ENCODE results near the gene NXNL1.

NXNL1 gene

DNA sequence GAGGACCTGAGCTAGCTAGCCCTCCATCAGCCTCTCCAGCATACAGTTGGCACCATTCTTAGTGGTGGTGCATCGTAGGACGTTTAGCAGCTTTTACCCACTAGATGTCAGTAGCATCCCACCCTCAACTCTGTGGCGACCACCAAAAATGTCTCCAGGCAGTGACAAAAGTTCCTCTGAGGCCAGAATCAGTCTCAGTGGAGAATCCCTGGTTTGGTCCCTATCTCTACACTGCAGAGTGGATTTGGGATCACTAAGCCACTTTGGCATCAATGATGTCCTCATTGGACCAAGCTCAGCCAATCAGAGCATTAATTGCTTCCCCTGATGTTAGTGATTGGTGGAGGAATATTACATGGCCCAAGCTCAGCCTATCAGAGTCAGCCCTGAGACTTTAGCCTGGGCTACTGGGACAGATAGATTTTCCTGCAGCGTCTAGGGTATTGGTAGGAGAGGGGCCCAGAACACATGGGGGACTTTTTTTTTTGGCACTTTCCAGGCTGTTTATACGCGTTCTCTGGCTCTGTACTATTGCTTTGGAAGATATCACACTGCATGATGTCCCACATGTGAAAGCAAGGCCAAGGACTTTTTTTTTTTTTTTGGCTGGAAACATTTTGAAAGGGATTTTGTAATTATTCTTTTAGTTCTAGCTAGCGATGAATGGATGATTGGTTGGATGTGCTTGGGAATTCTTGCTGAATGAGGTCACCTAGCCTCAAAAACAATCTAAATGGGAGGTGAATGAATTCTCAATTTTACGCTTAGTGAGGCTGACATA, 19.3 kb downstream of the NXNL1 start:
- TF ChIP-seq, protein P1, sequence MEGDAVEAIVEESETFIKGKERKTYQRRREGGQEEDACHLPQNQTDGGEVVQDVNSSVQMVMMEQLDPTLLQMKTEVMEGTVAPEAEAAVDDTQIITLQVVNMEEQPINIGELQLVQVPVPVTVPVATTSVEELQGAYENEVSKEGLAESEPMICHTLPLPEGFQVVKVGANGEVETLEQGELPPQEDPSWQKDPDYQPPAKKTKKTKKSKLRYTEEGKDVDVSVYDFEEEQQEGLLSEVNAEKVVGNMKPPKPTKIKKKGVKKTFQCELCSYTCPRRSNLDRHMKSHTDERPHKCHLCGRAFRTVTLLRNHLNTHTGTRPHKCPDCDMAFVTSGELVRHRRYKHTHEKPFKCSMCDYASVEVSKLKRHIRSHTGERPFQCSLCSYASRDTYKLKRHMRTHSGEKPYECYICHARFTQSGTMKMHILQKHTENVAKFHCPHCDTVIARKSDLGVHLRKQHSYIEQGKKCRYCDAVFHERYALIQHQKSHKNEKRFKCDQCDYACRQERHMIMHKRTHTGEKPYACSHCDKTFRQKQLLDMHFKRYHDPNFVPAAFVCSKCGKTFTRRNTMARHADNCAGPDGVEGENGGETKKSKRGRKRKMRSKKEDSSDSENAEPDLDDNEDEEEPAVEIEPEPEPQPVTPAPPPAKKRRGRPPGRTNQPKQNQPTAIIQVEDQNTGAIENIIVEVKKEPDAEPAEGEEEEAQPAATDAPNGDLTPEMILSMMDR (IDR thresholded peaks at IDR 0.05; ENCODE audit: control insufficient read depth, extremely low read depth, insufficient read depth) = no peak
- DNase-seq (ENCODE audit: low read depth) = no peak
- H3K4me3 ChIP-seq (ENCODE audit: low read depth, low read length) = no peak overlapping the region

DNA sequence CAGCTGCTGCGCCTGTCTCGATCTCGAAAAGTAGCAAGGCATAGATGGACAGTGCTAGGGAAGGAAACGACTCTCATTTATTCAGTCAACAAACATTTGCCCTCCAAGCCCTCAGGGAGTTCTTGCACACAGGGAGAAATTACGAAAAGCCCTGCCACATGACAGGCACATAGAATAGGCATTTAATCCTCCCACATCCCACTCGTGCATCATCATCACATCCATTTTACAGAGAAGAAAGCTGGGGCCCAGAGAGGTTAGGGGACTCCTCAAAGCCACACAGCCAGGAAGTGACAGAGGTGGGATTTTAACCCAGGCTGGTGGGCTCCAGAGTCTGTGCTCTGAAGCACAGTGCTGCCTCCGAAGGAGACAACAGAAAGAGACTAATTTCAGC, 23.9 kb downstream of the NXNL1 start:
- H3K4me3 ChIP-seq (ENCODE audit: low read depth, low read length) = no peak overlapping the region
- TF ChIP-seq, protein P1 (IDR thresholded peaks at IDR 0.05; ENCODE audit: control insufficient read depth, extremely low read depth, insufficient read depth) = no peak
- no peak for DNase-seq (ENCODE audit: low read depth)

DNA sequence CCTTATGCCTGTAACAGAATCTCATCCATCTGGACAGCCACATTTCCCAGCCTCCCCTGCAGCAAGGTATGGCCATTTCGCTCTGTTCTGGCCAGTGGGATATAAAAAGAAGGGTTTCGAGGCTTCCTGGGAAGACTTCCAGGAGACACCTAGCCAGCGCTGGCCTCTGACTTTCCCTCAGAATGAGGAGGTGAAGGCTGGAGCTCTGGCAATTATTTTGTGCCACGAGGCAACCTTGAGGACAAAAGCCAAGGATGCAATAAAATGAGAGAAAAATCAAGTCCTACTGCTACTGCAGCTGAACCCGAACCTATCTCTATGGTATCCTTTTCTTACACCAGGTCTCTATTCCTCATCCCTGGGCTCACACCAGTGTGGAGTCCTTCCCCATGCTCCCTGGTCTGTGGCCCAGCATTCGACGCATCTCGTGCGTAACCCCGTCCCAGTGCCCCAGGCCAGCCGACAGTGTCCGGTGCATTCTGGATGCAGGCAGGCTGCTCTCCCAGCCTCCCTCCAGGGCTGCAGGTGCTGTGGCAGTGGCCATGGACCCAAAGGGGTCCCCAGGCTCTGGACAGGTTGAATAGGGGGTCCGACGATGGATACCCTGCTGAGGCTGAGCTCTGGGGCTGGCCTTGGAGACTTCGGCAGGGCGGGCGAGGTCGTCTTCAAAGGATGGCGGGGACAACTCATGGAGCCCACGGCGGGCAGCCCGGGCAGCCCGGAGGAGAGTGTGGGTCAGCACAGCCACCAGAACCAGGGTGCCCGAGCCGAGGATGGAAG, 24.4 kb downstream of the NXNL1 start:
- TF ChIP-seq, protein P1 (IDR thresholded peaks at IDR 0.05; ENCODE audit: control insufficient read depth, extremely low read depth, insufficient read depth) = no peak
- no peak overlapping the region for H3K4me3 ChIP-seq (ENCODE audit: low read depth, low read length)
- DNase-seq (ENCODE audit: low read depth) = no peak

DNA sequence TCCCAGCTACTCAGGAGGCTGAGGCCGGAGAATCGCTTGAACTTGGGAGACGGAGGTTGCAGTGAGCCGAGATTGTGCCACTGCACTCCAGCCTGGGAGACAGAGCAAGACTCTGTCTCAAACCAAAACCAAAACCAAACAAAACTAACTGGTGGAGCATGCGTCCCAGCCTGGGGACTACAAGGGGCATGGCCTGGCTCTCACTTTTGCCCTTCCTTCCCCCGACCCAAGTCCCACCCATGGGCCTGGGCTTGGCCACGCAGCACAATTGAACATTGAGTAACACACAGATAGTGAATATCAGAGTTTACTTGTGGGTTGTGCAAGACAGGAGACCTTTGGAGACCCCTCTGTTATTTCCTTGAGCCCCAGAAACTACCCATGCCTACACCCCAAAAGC, 25.5 kb downstream of the NXNL1 start:
- TF ChIP-seq, protein P1 (IDR thresholded peaks at IDR 0.05; ENCODE audit: control insufficient read depth, extremely low read depth, insufficient read depth) = no peak
- DNase-seq (ENCODE audit: low read depth) = no peak
- no peak overlapping the region for H3K4me3 ChIP-seq (ENCODE audit: low read depth, low read length)

DNA sequence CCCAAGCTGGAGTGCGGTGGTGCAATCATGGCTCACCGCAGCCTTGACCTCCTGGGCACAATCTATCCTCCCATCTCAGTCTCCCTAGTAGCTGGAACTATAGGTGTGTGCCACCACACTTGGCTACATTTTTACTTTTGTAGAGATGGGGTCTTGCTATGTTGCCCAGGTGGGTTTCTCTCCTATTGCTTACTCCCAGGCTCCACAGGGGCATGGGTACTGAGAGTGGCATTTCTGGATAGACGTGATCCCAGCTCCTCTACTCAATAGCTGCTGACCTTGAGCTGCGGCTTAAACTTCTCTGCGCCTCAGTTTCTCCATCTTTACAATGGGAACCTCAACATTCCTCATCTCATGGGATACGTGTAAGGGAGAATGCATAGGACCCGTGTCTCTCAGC, 29.3 kb downstream of the NXNL1 start:
- DNase-seq (ENCODE audit: low read depth) = no peak
- H3K4me3 ChIP-seq (ENCODE audit: low read depth, low read length) = no peak overlapping the region
- TF ChIP-seq, protein P1 (IDR thresholded peaks at IDR 0.05; ENCODE audit: control insufficient read depth, extremely low read depth, insufficient read depth) = no peak

DNA sequence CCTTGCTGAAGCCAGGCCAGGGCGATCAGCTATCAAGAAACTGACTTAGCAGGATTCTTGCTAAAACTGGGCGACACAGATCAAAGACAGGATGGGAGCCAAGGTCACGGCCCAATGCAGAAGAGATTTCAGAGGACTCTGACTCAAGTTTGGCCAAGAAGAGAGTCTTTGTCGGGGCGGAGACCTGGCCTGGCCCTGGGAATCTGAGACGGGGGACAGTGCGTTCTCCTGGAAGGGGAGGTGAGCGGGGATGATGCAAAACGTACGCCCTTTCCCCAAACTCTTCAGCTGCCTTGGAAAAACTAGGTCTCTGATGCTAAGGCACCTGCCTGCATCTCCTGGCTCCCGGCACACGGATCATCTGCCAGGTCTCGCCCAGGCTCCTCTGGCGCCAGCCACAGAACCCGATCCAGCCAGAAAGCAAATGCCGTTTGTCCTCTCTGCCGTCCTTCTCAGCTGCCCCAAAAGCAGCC, 31.0 kb downstream of the NXNL1 start:
- TF ChIP-seq, protein P1 (IDR thresholded peaks at IDR 0.05; ENCODE audit: control insufficient read depth, extremely low read depth, insufficient read depth) = no peak
- DNase-seq (ENCODE audit: low read depth) = no peak
- H3K4me3 ChIP-seq (ENCODE audit: low read depth, low read length) = no peak overlapping the region
